ENCODE results near the gene RASA3. TPM values are rescaled to one million over a fixed set of nuclear protein-coding genes. Genes with fewer than 3 reads are reported as not detected.
A peak's percentile ranks its signal among the peaks of the same experiment; 100 is the strongest.
"Not testable (repeated sequence)": the region's sequence is repeated elsewhere in the genome, so short reads cannot be mapped to it uniquely, and the experiment has no call there.

The RASA3 gene
- total RNA-seq, 6 experiments from 2014 or later, result 3.5 to 7.9 (median 4.6) TPM

- Histone ChIP-seq H3K27ac (no peak overlapping the region), H3K36me3 (no peaks in the 10 kb centered on the region), H3K27me3 (no peaks in the 10 kb centered on the region), H3K4me1 (no peaks in the 10 kb centered on the region), H3K4me3 (no peak overlapping the region), H3K9me3 (no peaks in the 10 kb centered on the region)
- no peak for TF ChIP-seq POLR2A (IDR thresholded peaks at IDR 0.05)
- TF ChIP-seq, protein P1, sequence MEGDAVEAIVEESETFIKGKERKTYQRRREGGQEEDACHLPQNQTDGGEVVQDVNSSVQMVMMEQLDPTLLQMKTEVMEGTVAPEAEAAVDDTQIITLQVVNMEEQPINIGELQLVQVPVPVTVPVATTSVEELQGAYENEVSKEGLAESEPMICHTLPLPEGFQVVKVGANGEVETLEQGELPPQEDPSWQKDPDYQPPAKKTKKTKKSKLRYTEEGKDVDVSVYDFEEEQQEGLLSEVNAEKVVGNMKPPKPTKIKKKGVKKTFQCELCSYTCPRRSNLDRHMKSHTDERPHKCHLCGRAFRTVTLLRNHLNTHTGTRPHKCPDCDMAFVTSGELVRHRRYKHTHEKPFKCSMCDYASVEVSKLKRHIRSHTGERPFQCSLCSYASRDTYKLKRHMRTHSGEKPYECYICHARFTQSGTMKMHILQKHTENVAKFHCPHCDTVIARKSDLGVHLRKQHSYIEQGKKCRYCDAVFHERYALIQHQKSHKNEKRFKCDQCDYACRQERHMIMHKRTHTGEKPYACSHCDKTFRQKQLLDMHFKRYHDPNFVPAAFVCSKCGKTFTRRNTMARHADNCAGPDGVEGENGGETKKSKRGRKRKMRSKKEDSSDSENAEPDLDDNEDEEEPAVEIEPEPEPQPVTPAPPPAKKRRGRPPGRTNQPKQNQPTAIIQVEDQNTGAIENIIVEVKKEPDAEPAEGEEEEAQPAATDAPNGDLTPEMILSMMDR (IDR thresholded peaks at IDR 0.05), result no peak
- intact Hi-C loops (cut with DNase I), result no loop called here
- peak in 1 of 3 donors; percentile 29 for DNase-seq
- WGBS (ENCODE audit: insufficient coverage, low coverage, low lambda C conversion rate, missing lambda C conversion rate), result 75% methylated on average over 8 of the region's 12 CpGs
- no peak for ATAC-seq
Measured at GRCh38 chr13:114022876-114023275, 109.5 kb downstream of the RASA3 start.

DNA sequence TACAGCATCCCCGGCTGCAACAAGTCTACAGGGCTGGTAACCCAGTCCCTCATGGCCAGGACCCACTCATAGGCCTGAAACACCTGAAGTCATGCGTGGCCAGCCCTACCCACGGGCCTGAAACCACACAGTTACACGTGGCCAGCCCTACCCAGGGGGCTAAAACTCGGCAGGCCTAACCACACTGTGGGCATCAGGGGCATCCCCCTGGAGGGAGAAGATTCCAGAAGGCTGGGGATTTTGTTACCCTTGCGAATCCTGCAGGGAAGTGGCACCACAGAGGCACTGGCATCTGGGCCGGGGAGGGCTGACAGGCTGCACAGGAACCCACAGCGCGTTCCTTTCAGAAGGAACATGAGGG, 110.1 kb downstream of the RASA3 start:
- Histone ChIP-seq H3K9me3 (no peaks in the 10 kb centered on the region), H3K27ac (no peak overlapping the region), H3K4me3 (no peak overlapping the region), H3K27me3 (no peaks in the 10 kb centered on the region), H3K4me1 (no peaks in the 10 kb centered on the region), H3K36me3 (no peaks in the 10 kb centered on the region)
- WGBS (ENCODE audit: insufficient coverage, low coverage, low lambda C conversion rate, missing lambda C conversion rate), result 54% methylated on average over 5 of the region's 9 CpGs
- intact Hi-C loops (cut with DNase I), result no loop called here
- ATAC-seq, result no peak
- no peak for DNase-seq
- TF ChIP-seq POLR2A (IDR thresholded peaks at IDR 0.05), result no peak
- TF ChIP-seq, protein P1 (IDR thresholded peaks at IDR 0.05), result no peak

- intact Hi-C loops (cut with DNase I), result no loop called here
- TF ChIP-seq POLR2A (IDR thresholded peaks at IDR 0.05), result no peak
- TF ChIP-seq, protein P1 (IDR thresholded peaks at IDR 0.05), result no peak
- Histone ChIP-seq H3K36me3 (no peaks in the 10 kb centered on the region), H3K27me3 (no peaks in the 10 kb centered on the region), H3K4me3 (no peak overlapping the region), H3K9me3 (no peaks in the 10 kb centered on the region), H3K4me1 (no peaks in the 10 kb centered on the region), H3K27ac (no peak overlapping the region)
- WGBS (ENCODE audit: insufficient coverage, low coverage, low lambda C conversion rate, missing lambda C conversion rate), result 61% methylated on average over 3 of the region's 25 CpGs
- DNase-seq (no peak), ATAC-seq (no peak)
Measured at GRCh38 chr13:114021464-114022308, 110.7 kb downstream of the RASA3 start.

- intact Hi-C loops (cut with DNase I), result no loop called here
- Histone ChIP-seq H3K4me3 (no peak overlapping the region), H3K36me3 (no peaks in the 10 kb centered on the region), H3K27ac (no peak overlapping the region), H3K27me3 (no peaks in the 10 kb centered on the region), H3K4me1 (no peaks in the 10 kb centered on the region), H3K9me3 (no peaks in the 10 kb centered on the region)
- 88% methylated on average over 7 of the region's 32 CpGs for WGBS (ENCODE audit: insufficient coverage, low coverage, low lambda C conversion rate, missing lambda C conversion rate)
- no peak for TF ChIP-seq POLR2A (IDR thresholded peaks at IDR 0.05)
- TF ChIP-seq, protein P1 (IDR thresholded peaks at IDR 0.05), result no peak
- DNase-seq, result no peak
- ATAC-seq, result no peak
Measured at GRCh38 chr13:114020750-114021463, 111.5 kb downstream of the RASA3 start.

DNA sequence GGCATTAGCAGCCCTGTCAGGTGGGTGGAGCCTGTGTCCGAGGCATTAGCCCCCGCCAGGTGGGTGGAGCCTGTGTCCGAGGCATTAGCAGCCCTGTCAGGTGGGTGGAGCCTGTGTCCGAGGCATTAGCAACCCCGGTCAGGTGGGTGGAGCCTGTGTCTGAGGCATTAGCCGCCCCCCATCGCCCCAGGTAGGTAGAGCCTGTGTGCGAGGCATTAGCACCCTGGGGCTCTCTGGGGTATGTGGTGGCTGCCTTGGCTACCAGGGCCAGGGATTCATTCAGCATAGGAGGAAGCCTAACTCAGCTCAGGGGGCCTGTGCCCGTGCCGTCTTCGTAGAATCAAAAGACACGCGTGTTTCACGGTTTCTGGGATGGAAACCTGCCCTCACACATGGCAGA, 112.3 kb downstream of the RASA3 start:
- H3K36me3 ChIP-seq; H3K27ac ChIP-seq; DNase-seq; intact Hi-C loops (cut with DNase I); H3K4me3 ChIP-seq; ATAC-seq; H3K27me3 ChIP-seq; H3K4me1 ChIP-seq; H3K9me3 ChIP-seq: not testable (repeated sequence)
- WGBS (ENCODE audit: insufficient coverage, low coverage, low lambda C conversion rate, missing lambda C conversion rate), result no CpG with 5 or more reads among the region's 14 CpGs

Measured in right lobe of liver (tissue), 6 donors.